ES-I3 (cell line): ENCODE results near the gene GMPS.
"Not testable (repeated sequence)": the region's sequence is repeated elsewhere in the genome, so short reads cannot be mapped to it uniquely, and the experiment has no call there.

Experiments
- H3K36me3 ChIP-seq: 2 replicates; pipeline ENCODE4 v1.6.1; 2013; ENCODE audit warnings: mild to moderate bottlenecking, low read length, control low read depth, moderate library complexity; ENCODE audit not compliant: insufficient read depth
- H3K4me1 ChIP-seq: 2 replicates; pipeline ENCODE4 v1.6.1; 2013; ENCODE audit warnings: mild to moderate bottlenecking, control low read depth, low read length; ENCODE audit not compliant: insufficient read depth
- H3K9ac ChIP-seq: 2 replicates; pipeline ENCODE4 v1.6.1; 2013; ENCODE audit warnings: low read depth, mild to moderate bottlenecking, low read length, moderate library complexity
- H3K9me3 ChIP-seq: 2 replicates; pipeline ENCODE4 v1.6.1; 2013; ENCODE audit warnings: mild to moderate bottlenecking, low read length, moderate library complexity; ENCODE audit not compliant: control insufficient read depth, insufficient read depth

Gene GMPS

DNA sequence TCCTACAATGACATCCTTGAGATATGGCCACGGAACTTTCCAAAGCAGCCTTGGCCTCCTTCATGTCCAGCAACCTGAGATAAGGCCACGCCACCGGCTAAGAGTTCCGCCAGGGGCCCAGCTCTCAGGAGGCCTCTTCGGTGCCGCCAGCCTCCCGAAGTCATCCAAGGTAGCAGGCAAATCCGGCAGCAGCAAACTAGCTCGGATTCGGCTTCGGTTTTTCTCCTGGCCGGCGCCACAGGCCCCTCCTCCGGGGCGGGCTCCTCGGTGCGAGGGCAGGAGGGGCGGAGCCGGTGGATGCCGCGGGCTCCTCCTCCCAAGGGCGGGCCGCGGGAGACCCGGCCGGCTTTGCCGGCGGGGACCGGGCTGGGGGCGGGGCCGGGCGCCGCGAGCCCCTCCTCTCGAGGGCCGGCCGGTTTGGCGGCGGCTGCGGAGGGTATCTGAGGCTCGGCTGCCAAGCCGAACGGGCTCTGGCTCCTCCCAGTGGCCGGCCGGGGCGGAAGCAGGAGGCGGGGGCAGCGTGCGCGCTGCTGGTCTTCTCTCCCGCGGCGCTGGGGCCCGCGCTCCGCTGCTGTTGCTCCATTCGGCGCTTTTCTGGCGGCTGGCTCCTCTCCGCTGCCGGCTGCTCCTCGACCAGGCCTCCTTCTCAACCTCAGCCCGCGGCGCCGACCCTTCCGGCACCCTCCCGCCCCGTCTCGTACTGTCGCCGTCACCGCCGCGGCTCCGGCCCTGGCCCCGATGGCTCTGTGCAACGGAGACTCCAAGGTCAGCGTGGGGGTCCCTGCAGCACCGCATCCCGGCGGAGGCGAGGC is at the start of gene GMPS:
TSS of gene GMPS (plus strand) at position 518 of the 812 bp plus-strand sequence. CDS start at position 739, 221 bp downstream.
- no peaks in the 10 kb centered on the region for H3K36me3 ChIP-seq
- no peaks in the 10 kb centered on the region for H3K9me3 ChIP-seq
- peaks cover 14% of the 10 kb centered on the region for H3K4me1 ChIP-seq
- peak within 1 kb of the TSS; percentile 82 for H3K9ac ChIP-seq

- not testable (repeated sequence) for H3K9me3 ChIP-seq, H3K4me1 ChIP-seq, H3K36me3 ChIP-seq, H3K9ac ChIP-seq
These were observed 41.9 kb upstream of the GMPS start for GRCh38 chr3:155828490-155829098.

- H3K4me1 ChIP-seq = no peaks in the 10 kb centered on the region
- H3K9me3 ChIP-seq = no peaks in the 10 kb centered on the region
- no peak overlapping the region for H3K9ac ChIP-seq
- no peaks in the 10 kb centered on the region for H3K36me3 ChIP-seq
These were observed 34.9 kb upstream of the GMPS start for GRCh38 chr3:155835341-155836071.

- no peak overlapping the region for H3K9ac ChIP-seq
- no peaks in the 10 kb centered on the region for H3K4me1 ChIP-seq
- no peaks in the 10 kb centered on the region for H3K9me3 ChIP-seq
- no peaks in the 10 kb centered on the region for H3K36me3 ChIP-seq
These were observed 26.9 kb upstream of the GMPS start for GRCh38 chr3:155843569-155843968.

GRCh38 chr3:155846119-155846518 is 24.3 kb upstream of the GMPS start:
- Histone ChIP-seq H3K36me3 (no peaks in the 10 kb centered on the region), H3K9ac (no peak overlapping the region), H3K9me3 (no peaks in the 10 kb centered on the region), H3K4me1 (no peaks in the 10 kb centered on the region)

- no peaks in the 10 kb centered on the region for H3K9me3 ChIP-seq
- H3K4me1 ChIP-seq = no peaks in the 10 kb centered on the region; the same call in 1 of the 2 replicates
- no peaks in the 10 kb centered on the region for H3K36me3 ChIP-seq
- no peak overlapping the region for H3K9ac ChIP-seq
These were observed 22.5 kb upstream of the GMPS start for GRCh38 chr3:155847993-155848392.

DNA sequence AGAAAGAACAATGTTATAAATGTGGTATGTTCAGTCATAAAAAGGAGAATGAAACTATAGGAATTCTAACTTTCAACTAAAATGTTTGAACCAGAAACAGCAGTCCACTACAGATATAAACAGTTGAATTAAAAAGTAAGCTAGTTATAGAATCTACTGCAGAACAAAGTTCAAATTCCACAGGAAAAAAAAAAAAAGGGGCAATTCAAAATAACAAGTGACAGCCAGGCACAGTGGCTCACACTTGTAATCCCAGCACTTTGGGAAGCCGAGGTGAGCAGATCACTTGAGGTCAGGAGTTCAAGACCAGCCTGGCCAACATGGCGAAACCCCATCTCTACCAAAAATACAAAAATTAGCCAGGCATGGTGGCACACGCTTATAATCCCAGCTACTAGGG is 21.0 kb upstream of the GMPS start:
- H3K9me3 ChIP-seq, H3K36me3 ChIP-seq, H3K4me1 ChIP-seq, H3K9ac ChIP-seq: not testable (repeated sequence)

- Histone ChIP-seq H3K36me3 (no peaks in the 10 kb centered on the region), H3K9ac (peak overlapping the region; percentile 70), H3K4me1 (no peaks in the 10 kb centered on the region; the same call in 1 of the 2 replicates), H3K9me3 (no peaks in the 10 kb centered on the region)
These were observed 18.1 kb upstream of the GMPS start for GRCh38 chr3:155852341-155852740.

- Histone ChIP-seq H3K9me3 (no peaks in the 10 kb centered on the region), H3K36me3 (no peaks in the 10 kb centered on the region), H3K4me1 (no peaks in the 10 kb centered on the region; the same call in 1 of the 2 replicates), H3K9ac (peak overlapping the region; percentile 70)
These were observed 17.0 kb upstream of the GMPS start for GRCh38 chr3:155853214-155854140.

GRCh38 chr3:155854141-155854940 is 16.1 kb upstream of the GMPS start, which contains the start of gene SLC33A1:
SLC33A1 (minus strand) TSS chr3:155854427; CDS start chr3:155853997, 430 bp downstream.
- Histone ChIP-seq H3K4me1 (no peaks in the 10 kb centered on the region; the same call in 1 of the 2 replicates), H3K36me3 (no peaks in the 10 kb centered on the region), H3K9ac (peak within 1 kb of the TSS; percentile 83), H3K9me3 (no peaks in the 10 kb centered on the region)

- no peaks in the 10 kb centered on the region for H3K4me1 ChIP-seq
- no peaks in the 10 kb centered on the region for H3K9me3 ChIP-seq
- no peaks in the 10 kb centered on the region for H3K36me3 ChIP-seq
- no peak overlapping the region for H3K9ac ChIP-seq
These were observed 10.6 kb upstream of the GMPS start for GRCh38 chr3:155859859-155860258.

DNA sequence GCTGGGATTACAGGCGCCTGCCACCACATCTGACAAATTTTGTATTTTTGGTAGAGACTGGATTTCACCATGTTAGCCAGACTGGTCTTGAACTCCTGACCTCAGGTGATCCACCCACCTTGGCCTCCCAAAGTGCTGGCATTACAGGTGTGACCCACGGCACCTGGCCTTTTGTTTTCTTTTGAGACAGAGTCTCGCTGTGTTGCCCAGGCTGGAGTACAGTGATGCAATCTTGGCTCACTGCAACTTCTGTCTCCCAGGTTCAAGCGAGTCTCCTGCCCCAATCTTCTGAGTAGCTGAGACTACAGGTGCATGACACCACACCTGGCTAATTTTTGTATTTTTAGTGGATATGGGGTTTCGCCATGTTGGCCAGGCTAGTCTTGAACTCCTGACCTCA is 10.0 kb upstream of the GMPS start:
- not testable (repeated sequence) for H3K9ac ChIP-seq, H3K9me3 ChIP-seq, H3K4me1 ChIP-seq, H3K36me3 ChIP-seq

DNA sequence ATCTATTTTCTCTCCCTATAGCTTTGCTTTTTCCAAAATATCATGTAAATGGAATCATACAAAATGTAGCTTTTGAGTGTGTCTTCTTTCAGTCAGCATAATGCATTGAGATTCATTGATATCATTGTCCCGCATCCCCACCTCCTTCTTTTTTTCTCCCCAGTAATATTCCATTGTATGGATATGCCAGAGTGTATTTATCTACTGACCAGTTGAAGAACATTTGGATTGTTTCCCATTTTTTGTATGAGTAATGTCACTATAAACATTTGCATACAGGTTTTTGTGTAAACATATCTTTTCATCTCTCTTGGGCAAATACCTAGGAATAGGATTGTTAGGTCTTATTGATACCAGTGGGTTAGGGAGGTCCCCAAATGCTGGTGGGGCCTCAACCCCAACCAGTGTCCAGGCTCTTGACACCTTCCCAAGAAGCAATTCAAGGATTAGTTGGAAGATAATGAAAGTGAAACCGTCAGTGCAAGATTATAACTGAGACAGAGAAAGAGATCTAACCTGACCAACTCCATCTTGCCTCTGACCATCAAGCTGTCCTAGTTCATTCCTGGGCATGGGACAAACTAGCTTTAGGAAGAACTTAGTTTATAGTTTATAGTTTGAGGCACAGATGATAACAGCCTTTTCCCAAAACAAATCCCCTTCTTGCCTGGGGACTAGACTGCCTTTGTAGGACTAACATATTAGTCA is 8.8 kb upstream of the GMPS start:
- no peaks in the 10 kb centered on the region for H3K4me1 ChIP-seq
- no peaks in the 10 kb centered on the region for H3K9me3 ChIP-seq
- no peaks in the 10 kb centered on the region for H3K36me3 ChIP-seq
- H3K9ac ChIP-seq = no peak overlapping the region
